ENCODE measurements around the gene GPR171. TPM values are rescaled to one million over a fixed set of nuclear protein-coding genes. Genes with fewer than 3 reads are reported as not detected.

GPR171 gene
- total and polyA plus RNA-seq, 2 donors (not counting 3 experiments of a cell fraction or from before 2014, with no cell fraction given), result not detected

GRCh38 chr3:151216641-151217607, 13.9 kb upstream of the GPR171 start:
- no peak for TF ChIP-seq POLR2AphosphoS5 (IDR thresholded peaks at IDR 0.05; ENCODE audit: insufficient read depth, low read depth, low read length)
- Histone ChIP-seq H3K4me3 (replicated peaks in 1 of 3; ENCODE audit: insufficient read depth in 1 of 3, low read depth in 1 of 3, low read length in 3 of 3) (no peak overlapping the region), H3K4me2 (ENCODE audit: insufficient read depth, low read length) (no peak overlapping the region), H3K9me1 (replicated peaks; ENCODE audit: control insufficient read depth, extremely low read depth, insufficient read depth, low read length) (no peaks in the 10 kb centered on the region), H3K79me2 (ENCODE audit: control insufficient read depth, insufficient read depth, low read length) (no peaks in the 10 kb centered on the region), H3K27ac (ENCODE audit: insufficient read depth, low read depth, low read length) (no peak overlapping the region), H3K9me3 (replicated peaks; ENCODE audit: control insufficient read depth, insufficient read depth, low read length) (no peaks in the 10 kb centered on the region), H2AFZ (ENCODE audit: low read depth, low read length) (no peak overlapping the region), H3K9ac (replicated peaks; ENCODE audit: extremely low read depth, insufficient read depth, low read length) (no peak overlapping the region), H4K20me1 (replicated peaks; ENCODE audit: control insufficient read depth, extremely low read depth, insufficient read depth, low read length) (no peaks in the 10 kb centered on the region), H3K27me3 (ENCODE audit: control insufficient read depth in 2 of 2, insufficient read depth in 2 of 2, low read length in 2 of 2) (peaks cover 0 to 7% of the 10 kb centered on the region in 2 experiments), H3K4me1 (ENCODE audit: control insufficient read depth, extremely low read depth, insufficient read depth, low read length) (no peaks in the 10 kb centered on the region), H3K36me3 (ENCODE audit: control insufficient read depth in 2 of 2, extremely low read depth in 1 of 2, insufficient read depth in 2 of 2, low read length in 2 of 2) (no peaks in the 10 kb centered on the region)
- POLR2A ChIA-PET, result no interaction called here
- dilution Hi-C loops (cut with MboI; ENCODE audit: extremely low pct_ligation_motif_present, low sequenced_read_pairs), result no loop called here
- CTCF ChIA-PET, result interaction anchor here (1.1 to 2.0 kb wide), 3 partner anchors 10 to 16 kb away, joined by 3 to 9 read pairs (median 4); no protein-coding TSS in a partner anchor
- FAIRE-seq, result no peak
- intact Hi-C loops (cut with micrococcal nuclease), result no loop called here
- no TSS peak for BruUV-seq (replicated peaks)
- DNase-seq (ENCODE audit: low read depth, low spot score), result no peak

- CTCF ChIA-PET, result interaction anchor here (1.0 to 1.7 kb wide), 2 partner anchors 9 to 47 kb away, joined by 3 to 5 read pairs; no protein-coding TSS in a partner anchor
- no peaks in the 10 kb centered on the region for H3K9me1 ChIP-seq (replicated peaks; ENCODE audit: control insufficient read depth, extremely low read depth, insufficient read depth, low read length)
Measured at GRCh38 chr3:151214459-151214858, 11.4 kb upstream of the GPR171 start.

More at GRCh38 chr3:151214459-151214858, 11.4 kb upstream of the GPR171 start:
- no peaks in the 10 kb centered on the region for H3K4me1 ChIP-seq (ENCODE audit: control insufficient read depth, extremely low read depth, insufficient read depth, low read length)
- BruUV-seq (replicated peaks), result no TSS peak
- H3K27ac ChIP-seq (ENCODE audit: insufficient read depth, low read depth, low read length), result no peak overlapping the region
- no peak overlapping the region for H3K9ac ChIP-seq (replicated peaks; ENCODE audit: extremely low read depth, insufficient read depth, low read length)
- intact Hi-C loops (cut with micrococcal nuclease) (no loop called here), dilution Hi-C loops (cut with MboI; ENCODE audit: extremely low pct_ligation_motif_present, low sequenced_read_pairs) (no loop called here)
- peaks cover 0 to 7% of the 10 kb centered on the region in 2 experiments for H3K27me3 ChIP-seq (ENCODE audit: control insufficient read depth in 2 of 2, insufficient read depth in 2 of 2, low read length in 2 of 2)
- H4K20me1 ChIP-seq (replicated peaks; ENCODE audit: control insufficient read depth, extremely low read depth, insufficient read depth, low read length), result no peaks in the 10 kb centered on the region
- H3K4me2 ChIP-seq (ENCODE audit: insufficient read depth, low read length), result no peak overlapping the region
- H3K79me2 ChIP-seq (ENCODE audit: control insufficient read depth, insufficient read depth, low read length), result no peaks in the 10 kb centered on the region
- POLR2A ChIA-PET, result no interaction called here
- H2AFZ ChIP-seq (ENCODE audit: low read depth, low read length), result no peak overlapping the region
- H3K4me3 ChIP-seq (replicated peaks in 1 of 3; ENCODE audit: insufficient read depth in 1 of 3, low read depth in 1 of 3, low read length in 3 of 3), result no peak overlapping the region
- no peak for FAIRE-seq
- H3K36me3 ChIP-seq (ENCODE audit: control insufficient read depth in 2 of 2, extremely low read depth in 1 of 2, insufficient read depth in 2 of 2, low read length in 2 of 2), result no peaks in the 10 kb centered on the region
- H3K9me3 ChIP-seq (replicated peaks; ENCODE audit: control insufficient read depth, insufficient read depth, low read length), result no peaks in the 10 kb centered on the region
- TF ChIP-seq MYC (IDR thresholded peaks at IDR 0.05; ENCODE audit: low read depth, low read length), result no peak
- TF ChIP-seq FOS (IDR thresholded peaks at IDR 0.05; ENCODE audit: borderline replicate concordance, insufficient read depth, low read length), result no peak
- no peak for TF ChIP-seq POLR2A (IDR thresholded peaks at IDR 0.05; ENCODE audit: low read depth, low read length)
- no peak for DNase-seq (ENCODE audit: low read depth, low spot score)
